IMR-90 (cell line): ENCODE data around the gene PLPP6. TPM values are rescaled to one million over a fixed set of nuclear protein-coding genes. Genes with fewer than 3 reads are reported as not detected.

Source experiments
- ATAC-seq: fragments of 200-7000 bp; cut with Tn5 transposase; 2 replicates; pipeline ENCODE4 v1.9.1; 2020; ENCODE audit warnings: low read depth, mild to moderate bottlenecking, moderate library complexity
- BruUV-seq: library from RNA; stranded (reverse); fragments of 400-500 nt; replicated peaks from 2 replicates; lab custom pipeline; 2021; lab: Mats Ljungman, UMichigan
- CTCF ChIA-PET: fragments of 300-600 bp; formaldehyde crosslinking; extraction: SDS; loops from one replicate; lab custom pipeline; 2021; ENCODE audit warnings: antibody characterized with exemption; lab: Yijun Ruan, JAX
- POLR2A ChIA-PET: fragments of 300-600 bp; sonication (Branson Sonifier 250); formaldehyde crosslinking; loops from one replicate; lab custom pipeline; 2022; ENCODE audit warnings: antibody characterized with exemption; ENCODE audit not compliant: unreplicated experiment; lab: Charles Lee
- DNase-seq: peaks from one replicate; pipeline ENCODE4 v3.0.0; 2013
- H2AFZ ChIP-seq: replicated peaks from 2 replicates; pipeline ENCODE3; 2013; ENCODE audit warnings: low read length, mild to moderate bottlenecking; ENCODE audit not compliant: poor library complexity
- H2AK5ac ChIP-seq: 2 replicates; pipeline ENCODE4 v1.6.1; 2013; ENCODE audit warnings: low read depth, low read length, inconsistent platforms
- H2AK9ac ChIP-seq: replicated peaks from 2 replicates; pipeline ENCODE3; 2013; ENCODE audit warnings: mild to moderate bottlenecking, low read depth, low read length, moderate library complexity; ENCODE audit not compliant: poor library complexity
- H2BK120ac ChIP-seq: 2 replicates; pipeline ENCODE4 v1.6.1; 2013; ENCODE audit warnings: low read depth, low read length, inconsistent platforms
- H2BK15ac ChIP-seq: 3 replicates; pipeline ENCODE4 v1.6.1; 2013; ENCODE audit warnings: low read depth, low read length, inconsistent platforms
- H2BK20ac ChIP-seq: 2 replicates; pipeline ENCODE4 v1.6.1; 2013; ENCODE audit warnings: low read depth, mild to moderate bottlenecking, inconsistent platforms, low read length, moderate library complexity
- H2BK5ac ChIP-seq: 2 replicates; pipeline ENCODE4 v1.6.1; 2013; ENCODE audit warnings: mild to moderate bottlenecking, low read depth, low read length, inconsistent platforms; ENCODE audit not compliant: poor library complexity, severe bottlenecking
- H3K14ac ChIP-seq: replicated peaks from 2 replicates; pipeline ENCODE4 v1.6.1; 2013; ENCODE audit warnings: low read depth, low read length, inconsistent platforms
- H3K18ac ChIP-seq: 2 replicates; pipeline ENCODE4 v1.6.1; 2013; ENCODE audit warnings: low read depth, low read length, control low read depth
- H3K23ac ChIP-seq: 2 replicates; pipeline ENCODE4 v1.6.1; 2013; ENCODE audit warnings: low read depth, low read length, inconsistent platforms
- H3K27ac ChIP-seq: 2 replicates; pipeline ENCODE4 v1.5.1; 2013; ENCODE audit warnings: mild to moderate bottlenecking, control low read depth, low read length; ENCODE audit not compliant: insufficient read depth
- H3K27me3 ChIP-seq: 2 replicates; pipeline ENCODE4 v1.6.1; 2013; ENCODE audit warnings: low read length; ENCODE audit not compliant: control insufficient read depth, insufficient read depth
- H3K36me3 ChIP-seq: 2 replicates; pipeline ENCODE4 v1.6.1; 2013; ENCODE audit warnings: low read length, mixed read lengths; ENCODE audit not compliant: control insufficient read depth, insufficient read depth
- H3K4ac ChIP-seq: 2 replicates; pipeline ENCODE4 v1.6.1; 2013; ENCODE audit warnings: low read depth, low read length, inconsistent platforms
- H3K4me1 ChIP-seq: 2 replicates; pipeline ENCODE4 v1.6.1; 2013; ENCODE audit warnings: low read length, mixed read lengths; ENCODE audit not compliant: control insufficient read depth, insufficient read depth
- H3K4me2 ChIP-seq: 2 replicates; pipeline ENCODE4 v1.6.1; 2013; ENCODE audit warnings: low read depth, mild to moderate bottlenecking, control low read depth, low read length, moderate library complexity
- H3K4me3 ChIP-seq: 2 replicates; pipeline ENCODE4 v1.5.1; 2013; ENCODE audit warnings: low read depth, mild to moderate bottlenecking, control low read depth, low read length, moderate library complexity; ENCODE audit not compliant: insufficient read depth
- H3K56ac ChIP-seq: 2 replicates; pipeline ENCODE4 v1.6.1; 2013; ENCODE audit warnings: low read length, inconsistent platforms; ENCODE audit not compliant: insufficient read depth; ENCODE audit errors: extremely low read depth
- H3K79me1 ChIP-seq, 2 experiments: 2 replicates each; pipeline ENCODE4 v1.6.1; 2013; ENCODE audit warnings: low read length in 2 of 2, inconsistent platforms in 1 of 2, low read depth in 1 of 2
- H3K9ac ChIP-seq: 2 replicates; pipeline ENCODE4 v1.6.1; 2013; ENCODE audit warnings: low read depth, low read length, control low read depth
- H3K9me1 ChIP-seq: 2 replicates; pipeline ENCODE4 v1.6.1; 2013; ENCODE audit warnings: low read length, inconsistent platforms; ENCODE audit not compliant: insufficient read depth
- H3K9me3 ChIP-seq: 2 replicates; pipeline ENCODE4 v1.6.1; 2013; ENCODE audit warnings: low read length; ENCODE audit not compliant: control insufficient read depth, insufficient read depth
- H4K20me1 ChIP-seq: 2 replicates; pipeline ENCODE4 v1.6.1; 2013; ENCODE audit warnings: low read length, inconsistent platforms; ENCODE audit not compliant: insufficient read depth
- H4K5ac ChIP-seq: 2 replicates; pipeline ENCODE4 v1.6.1; 2013; ENCODE audit warnings: mild to moderate bottlenecking, low read depth, low read length, control low read depth
- H4K8ac ChIP-seq, 2 experiments: 2 replicates each; pipeline ENCODE4 v1.6.1; 2013; ENCODE audit warnings: low read depth in 2 of 2, low read length in 2 of 2, control low read depth in 1 of 2, inconsistent platforms in 1 of 2
- H4K91ac ChIP-seq: 2 replicates; pipeline ENCODE4 v1.6.1; 2013; ENCODE audit warnings: low read depth, low read length, inconsistent platforms; ENCODE audit not compliant: insufficient read depth
- CEBPB ChIP-seq: IDR thresholded peaks from 2 replicates; pipeline ENCODE4 v1.6.1; 2012; ENCODE audit warnings: low read depth, low read length, improper control_type of control experiment
- CHD1 ChIP-seq: IDR thresholded peaks from 2 replicates; pipeline ENCODE4 v1.6.1; 2012; ENCODE audit warnings: low read depth, low read length, improper control_type of control experiment
- CTCF ChIP-seq: conservative IDR thresholded peaks from 2 replicates; pipeline ENCODE4 v1.5.1; 2012; ENCODE audit warnings: mild to moderate bottlenecking, low read depth, low read length, improper control_type of control experiment
- FOS ChIP-seq: fragments of 150-350 bp; IDR thresholded peaks from 2 replicates; pipeline ENCODE4 v1.6.1; 2016; ENCODE audit warnings: low read depth, low read length
- MXI1 ChIP-seq: IDR thresholded peaks from 2 replicates; pipeline ENCODE4 v1.6.1; 2012; ENCODE audit warnings: low read depth, mild to moderate bottlenecking, low read length, moderate library complexity, borderline replicate concordance
- NFE2L2 ChIP-seq: fragments of 150-350 bp; IDR thresholded peaks from 2 replicates; pipeline ENCODE4 v1.6.1; 2016; ENCODE audit warnings: low read depth, mild to moderate bottlenecking, low read length
- POLR2A ChIP-seq: IDR thresholded peaks from 2 replicates; pipeline ENCODE4 v1.6.1; 2012; ENCODE audit warnings: mild to moderate bottlenecking, low read depth, low read length
- RAD21 ChIP-seq: IDR thresholded peaks from 2 replicates; pipeline ENCODE4 v1.6.1; 2012; ENCODE audit warnings: low read length, improper control_type of control experiment
- RFX5 ChIP-seq: IDR thresholded peaks from 2 replicates; pipeline ENCODE4 v1.8.0; 2012; ENCODE audit warnings: low read depth, mild to moderate bottlenecking, low read length, moderate library complexity
- WGBS, 2 experiments: methylation state at CpG; one replicate each; pipeline versions ENCODE4 v1.1.5 to v1.1.7; 2013; ENCODE audit warnings: missing lambda C conversion rate in 2 of 2; ENCODE audit not compliant: insufficient read length in 1 of 2; ENCODE audit errors: extremely low coverage in 2 of 2; 5-methylcytosine and 5-hydroxymethylcytosine counted together
- dilution Hi-C: fragments of 300-500 bp; cut with HindIII; formaldehyde crosslinking; loops from one replicate; pipeline ENCODE4 v1.14.3; 2018; ENCODE audit warnings: low sequenced_read_pairs; ENCODE audit not compliant: unreplicated experiment
- in situ Hi-C: fragments of 300-500 bp; cut with MboI; formaldehyde crosslinking; loops from 3 replicates; pipeline ENCODE4 v1.14.3; 2019; ENCODE audit warnings: low sequenced_read_pairs, inconsistent platforms, mixed read lengths
- intact Hi-C: fragments of 100-400 bp; cut with micrococcal nuclease; formaldehyde crosslinking; loops from 2 replicates; pipeline ENCODE4 v1.10.0; 2022
- polyA plus RNA-seq, 3 experiments: library from polyadenylated mRNA; depleted of rRNA; stranded (reverse); fragments of >200 nt; gene quantifications; 2 replicates each; pipeline ENCODE4 v1.2.3, GENCODE V29; 2012; ENCODE audit warnings: low replicate concordance in 1 of 3
- total RNA-seq: library from RNA; depleted of rRNA; stranded (reverse); fragments of >200 nt; gene quantifications from 2 replicates; pipeline ENCODE4 v1.2.3, GENCODE V29; 2012

The PLPP6 gene
- total and polyA plus RNA-seq, 2 of the 4 experiments (the other 2 are of a cell fraction) = 3.4 to 5.9 TPM

- Histone ChIP-seq H2BK15ac (no peak overlapping the region), H4K8ac (no peak overlapping the region), H3K14ac (no peak overlapping the region), H3K56ac (no peak overlapping the region), H3K9ac (no peak overlapping the region), H2BK120ac (no peak overlapping the region), H3K27me3 (no peaks in the 10 kb centered on the region; the same call in 1 of the 2 replicates), H3K9me1 (no peaks in the 10 kb centered on the region), H3K9me3 (no peaks in the 10 kb centered on the region), H2AK5ac (no peak overlapping the region), H3K79me1 (no peaks in the 10 kb centered on the region), H3K4me1 (no peaks in the 10 kb centered on the region), H4K5ac (no peak overlapping the region), H3K4me2 (no peak overlapping the region), H3K27ac (no peak overlapping the region), H2BK20ac (no peak overlapping the region), H3K23ac (no peak overlapping the region), H4K91ac (no peak overlapping the region), H2AFZ (no peak overlapping the region), H3K18ac (no peak overlapping the region), H2AK9ac (no peak overlapping the region), H3K4me3 (no peak overlapping the region), H3K36me3 (no peaks in the 10 kb centered on the region), H4K20me1 (no peaks in the 10 kb centered on the region), H3K4ac (no peak overlapping the region), H2BK5ac (no peak overlapping the region)
- ATAC-seq = no peak
- DNase-seq = no peak
- 67% methylated on average over 1 of the region's 9 CpGs; no CpG with 5 or more reads in 1 of the 2 experiments for WGBS, 2 experiments
- ChIA-PET POLR2A (no interaction called here), CTCF (no interaction called here)
- dilution Hi-C loops (no loop called here), intact Hi-C loops (no loop called here), in situ Hi-C loops (loop anchor here (10.0 kb wide), 1 partner anchor 259 kb away; no protein-coding TSS in a partner anchor)
- no peak for TF ChIP-seq POLR2A
- TF ChIP-seq CHD1 = no peak
- TF ChIP-seq MXI1 = no peak
- TF ChIP-seq CTCF = no peak
- TF ChIP-seq FOS = no peak
- TF ChIP-seq CEBPB = no peak
- no peak for TF ChIP-seq NFE2L2
- no peak for TF ChIP-seq RAD21
- no peak for TF ChIP-seq RFX5
- no TSS peak for BruUV-seq
Measured at GRCh38 chr9:4654084-4654483, 8.0 kb upstream of the PLPP6 start.
